Mesothelial cell of epicardium (in vitro differentiated cells): ENCODE data around the gene FBXO7. TPM values are rescaled to one million over a fixed set of nuclear protein-coding genes. Genes with fewer than 3 reads are reported as not detected.

Experiments used
- DNase-seq, 2 experiments: peaks; one replicate each; pipeline ENCODE4 v3.0.0; 2021; ENCODE audit warnings: low spot score in 2 of 2; ENCODE audit not compliant: unreplicated experiment in 2 of 2
- H3K27ac Mint-ChIP-seq: 2 replicates; pipeline ENCODE4 v1.8.0; 2021; ENCODE audit warnings: mixed read lengths
- H3K27me3 Mint-ChIP-seq: 2 replicates; pipeline ENCODE4 v1.8.0; 2021; ENCODE audit warnings: low read depth, mixed read lengths
- H3K36me3 Mint-ChIP-seq: 2 replicates; pipeline ENCODE4 v1.8.0; 2021; ENCODE audit warnings: mixed read lengths
- H3K4me1 Mint-ChIP-seq: 2 replicates; pipeline ENCODE4 v1.8.0; 2021; ENCODE audit warnings: mixed read lengths
- H3K4me3 Mint-ChIP-seq: 2 replicates; pipeline ENCODE4 v1.8.0; 2021; ENCODE audit warnings: mild to moderate bottlenecking, moderate library complexity, mixed read lengths
- H3K9me3 Mint-ChIP-seq: 2 replicates; pipeline ENCODE4 v1.8.0; 2021; ENCODE audit warnings: mixed read lengths
- CTCF ChIP-seq: fragments of 200-600 bp; sonication (generic); IDR thresholded peaks from one replicate; pipeline ENCODE4 v1.5.0; 2021; ENCODE audit warnings: antibody characterized with exemption; ENCODE audit not compliant: unreplicated experiment
- total RNA-seq: library from RNA; stranded (reverse); gene quantifications from 3 replicates; pipeline ENCODE4 v1.2.1, GENCODE V29; 2021

Gene FBXO7
- total RNA-seq, 1 donor from 2014 or later, result 86.7 TPM

GRCh38 chr22:32522237-32522636, 47.6 kb downstream of the FBXO7 start:
- H3K9me3 Mint-ChIP-seq, result peaks cover 23% of the 10 kb centered on the region
- TF ChIP-seq CTCF, result no peak
- no peak overlapping the region for H3K4me3 Mint-ChIP-seq
- H3K4me1 Mint-ChIP-seq, result no peaks in the 10 kb centered on the region
- H3K27me3 Mint-ChIP-seq, result no peaks in the 10 kb centered on the region
- DNase-seq, result no peak
- H3K27ac Mint-ChIP-seq, result no peak overlapping the region
- H3K36me3 Mint-ChIP-seq, result peaks cover 8% of the 10 kb centered on the region

GRCh38 chr22:32527756-32528155, 53.1 kb downstream of the FBXO7 start:
- Mint-ChIP-seq H3K4me3 (no peak overlapping the region), H3K36me3 (no peaks in the 10 kb centered on the region), H3K27ac (no peak overlapping the region), H3K27me3 (no peaks in the 10 kb centered on the region), H3K4me1 (peaks cover 22% of the 10 kb centered on the region), H3K9me3 (peaks cover 10% of the 10 kb centered on the region)
- DNase-seq, result no peak
- TF ChIP-seq CTCF, result no peak

- Mint-ChIP-seq H3K9me3 (peaks cover 10% of the 10 kb centered on the region), H3K27me3 (no peaks in the 10 kb centered on the region), H3K36me3 (no peaks in the 10 kb centered on the region), H3K4me3 (no peak overlapping the region), H3K27ac (no peak overlapping the region), H3K4me1 (peaks cover 22% of the 10 kb centered on the region)
- TF ChIP-seq CTCF, result no peak
- DNase-seq, result no peak
These were observed 53.7 kb downstream of the FBXO7 start for GRCh38 chr22:32528316-32528715.

GRCh38 chr22:32528984-32529982, 54.7 kb downstream of the FBXO7 start:
- no peak overlapping the region for H3K4me3 Mint-ChIP-seq
- TF ChIP-seq CTCF, result peak; percentile 89
- DNase-seq, result peak; percentile 68 to 85
- peaks cover 4% of the 10 kb centered on the region for H3K27me3 Mint-ChIP-seq
- H3K27ac Mint-ChIP-seq, result no peak overlapping the region
- peaks cover 25% of the 10 kb centered on the region for H3K4me1 Mint-ChIP-seq
- H3K9me3 Mint-ChIP-seq, result peaks cover 2% of the 10 kb centered on the region
- no peaks in the 10 kb centered on the region for H3K36me3 Mint-ChIP-seq

GRCh38 chr22:32531228-32531627, 56.6 kb downstream of the FBXO7 start:
- no peak for DNase-seq
- no peak for TF ChIP-seq CTCF
- no peak overlapping the region for H3K4me3 Mint-ChIP-seq

More at GRCh38 chr22:32531228-32531627, 56.6 kb downstream of the FBXO7 start:
- Mint-ChIP-seq H3K27ac (peak overlapping the region; percentile 75), H3K9me3 (no peaks in the 10 kb centered on the region), H3K36me3 (no peaks in the 10 kb centered on the region), H3K27me3 (peaks cover 4% of the 10 kb centered on the region), H3K4me1 (peaks cover 29% of the 10 kb centered on the region)
